ENCODE measurements around the gene PLXNA4. TPM values are rescaled to one million over a fixed set of nuclear protein-coding genes. Genes with fewer than 3 reads are reported as not detected.

Gene PLXNA4
- total and polyA plus RNA-seq, 9 of the 15 experiments (the other 6 are each of a cell fraction or from before 2014, with no cell fraction given): under 0.01 to 0.09 TPM; not detected in 7

DNA sequence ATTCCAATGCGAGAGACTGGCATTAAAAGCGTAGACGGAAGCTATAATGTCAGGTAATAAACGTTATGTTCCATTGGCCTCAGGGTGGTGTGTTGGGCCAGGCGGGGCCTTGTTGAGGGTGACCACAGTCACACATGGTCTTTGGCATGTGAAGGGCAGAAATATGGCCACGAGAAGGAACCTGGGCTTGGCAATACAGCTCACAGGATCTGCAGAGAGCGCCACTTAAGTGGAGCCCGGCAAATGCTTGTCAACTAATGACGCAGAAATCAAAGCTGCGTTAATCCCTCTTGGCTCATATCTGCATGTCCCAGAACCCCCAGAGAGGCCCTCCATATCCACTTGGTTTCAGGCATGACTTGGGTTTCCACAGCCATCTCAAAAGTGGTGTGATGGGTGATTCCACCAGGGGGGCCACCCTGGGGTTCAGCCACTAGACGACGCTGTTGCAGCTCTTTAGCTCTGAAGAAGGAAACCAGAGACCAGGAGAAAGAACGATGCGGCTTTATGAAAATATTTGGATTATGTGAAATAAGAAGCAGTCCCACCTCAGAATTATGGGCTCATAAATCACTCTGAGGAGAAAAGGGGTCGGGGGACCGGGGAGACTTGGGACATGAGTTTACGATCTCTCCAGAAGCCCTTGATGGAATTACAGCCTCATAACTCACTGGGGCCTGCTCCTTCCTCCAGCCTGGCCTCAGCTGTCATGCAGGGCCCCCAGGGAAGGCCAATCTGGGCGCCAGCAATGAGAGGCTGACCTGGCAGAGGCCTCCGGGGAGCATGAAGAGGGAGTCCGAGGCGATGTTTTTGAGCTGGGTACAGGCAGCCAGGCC, 462.5 kb downstream of the PLXNA4 start (continued):
- TF ChIP-seq GABPA (tag; conservative IDR thresholded peaks at IDR 0.05; ENCODE audit: low read depth) (no peak), SMC3 (conservative IDR thresholded peaks at IDR 0.05; ENCODE audit: insufficient read depth, low read depth, low read length) (0 out of 2 replicates have a peak, but pooled peaks have one; percentile 11), RAD21 (CRISPR knock-in tag; conservative IDR thresholded peaks at IDR 0.05 in 1 of 2, IDR thresholded peaks at IDR 0.05 in 1 of 2) (peak in 1 of 2 experiments; percentile 37; a peak in 3 of 4 replicates), BCOR (IDR thresholded peaks at IDR 0.05) (no peak), ZNF24 (IDR thresholded peaks at IDR 0.05) (no peak)
- TF ChIP-seq, protein P1, sequence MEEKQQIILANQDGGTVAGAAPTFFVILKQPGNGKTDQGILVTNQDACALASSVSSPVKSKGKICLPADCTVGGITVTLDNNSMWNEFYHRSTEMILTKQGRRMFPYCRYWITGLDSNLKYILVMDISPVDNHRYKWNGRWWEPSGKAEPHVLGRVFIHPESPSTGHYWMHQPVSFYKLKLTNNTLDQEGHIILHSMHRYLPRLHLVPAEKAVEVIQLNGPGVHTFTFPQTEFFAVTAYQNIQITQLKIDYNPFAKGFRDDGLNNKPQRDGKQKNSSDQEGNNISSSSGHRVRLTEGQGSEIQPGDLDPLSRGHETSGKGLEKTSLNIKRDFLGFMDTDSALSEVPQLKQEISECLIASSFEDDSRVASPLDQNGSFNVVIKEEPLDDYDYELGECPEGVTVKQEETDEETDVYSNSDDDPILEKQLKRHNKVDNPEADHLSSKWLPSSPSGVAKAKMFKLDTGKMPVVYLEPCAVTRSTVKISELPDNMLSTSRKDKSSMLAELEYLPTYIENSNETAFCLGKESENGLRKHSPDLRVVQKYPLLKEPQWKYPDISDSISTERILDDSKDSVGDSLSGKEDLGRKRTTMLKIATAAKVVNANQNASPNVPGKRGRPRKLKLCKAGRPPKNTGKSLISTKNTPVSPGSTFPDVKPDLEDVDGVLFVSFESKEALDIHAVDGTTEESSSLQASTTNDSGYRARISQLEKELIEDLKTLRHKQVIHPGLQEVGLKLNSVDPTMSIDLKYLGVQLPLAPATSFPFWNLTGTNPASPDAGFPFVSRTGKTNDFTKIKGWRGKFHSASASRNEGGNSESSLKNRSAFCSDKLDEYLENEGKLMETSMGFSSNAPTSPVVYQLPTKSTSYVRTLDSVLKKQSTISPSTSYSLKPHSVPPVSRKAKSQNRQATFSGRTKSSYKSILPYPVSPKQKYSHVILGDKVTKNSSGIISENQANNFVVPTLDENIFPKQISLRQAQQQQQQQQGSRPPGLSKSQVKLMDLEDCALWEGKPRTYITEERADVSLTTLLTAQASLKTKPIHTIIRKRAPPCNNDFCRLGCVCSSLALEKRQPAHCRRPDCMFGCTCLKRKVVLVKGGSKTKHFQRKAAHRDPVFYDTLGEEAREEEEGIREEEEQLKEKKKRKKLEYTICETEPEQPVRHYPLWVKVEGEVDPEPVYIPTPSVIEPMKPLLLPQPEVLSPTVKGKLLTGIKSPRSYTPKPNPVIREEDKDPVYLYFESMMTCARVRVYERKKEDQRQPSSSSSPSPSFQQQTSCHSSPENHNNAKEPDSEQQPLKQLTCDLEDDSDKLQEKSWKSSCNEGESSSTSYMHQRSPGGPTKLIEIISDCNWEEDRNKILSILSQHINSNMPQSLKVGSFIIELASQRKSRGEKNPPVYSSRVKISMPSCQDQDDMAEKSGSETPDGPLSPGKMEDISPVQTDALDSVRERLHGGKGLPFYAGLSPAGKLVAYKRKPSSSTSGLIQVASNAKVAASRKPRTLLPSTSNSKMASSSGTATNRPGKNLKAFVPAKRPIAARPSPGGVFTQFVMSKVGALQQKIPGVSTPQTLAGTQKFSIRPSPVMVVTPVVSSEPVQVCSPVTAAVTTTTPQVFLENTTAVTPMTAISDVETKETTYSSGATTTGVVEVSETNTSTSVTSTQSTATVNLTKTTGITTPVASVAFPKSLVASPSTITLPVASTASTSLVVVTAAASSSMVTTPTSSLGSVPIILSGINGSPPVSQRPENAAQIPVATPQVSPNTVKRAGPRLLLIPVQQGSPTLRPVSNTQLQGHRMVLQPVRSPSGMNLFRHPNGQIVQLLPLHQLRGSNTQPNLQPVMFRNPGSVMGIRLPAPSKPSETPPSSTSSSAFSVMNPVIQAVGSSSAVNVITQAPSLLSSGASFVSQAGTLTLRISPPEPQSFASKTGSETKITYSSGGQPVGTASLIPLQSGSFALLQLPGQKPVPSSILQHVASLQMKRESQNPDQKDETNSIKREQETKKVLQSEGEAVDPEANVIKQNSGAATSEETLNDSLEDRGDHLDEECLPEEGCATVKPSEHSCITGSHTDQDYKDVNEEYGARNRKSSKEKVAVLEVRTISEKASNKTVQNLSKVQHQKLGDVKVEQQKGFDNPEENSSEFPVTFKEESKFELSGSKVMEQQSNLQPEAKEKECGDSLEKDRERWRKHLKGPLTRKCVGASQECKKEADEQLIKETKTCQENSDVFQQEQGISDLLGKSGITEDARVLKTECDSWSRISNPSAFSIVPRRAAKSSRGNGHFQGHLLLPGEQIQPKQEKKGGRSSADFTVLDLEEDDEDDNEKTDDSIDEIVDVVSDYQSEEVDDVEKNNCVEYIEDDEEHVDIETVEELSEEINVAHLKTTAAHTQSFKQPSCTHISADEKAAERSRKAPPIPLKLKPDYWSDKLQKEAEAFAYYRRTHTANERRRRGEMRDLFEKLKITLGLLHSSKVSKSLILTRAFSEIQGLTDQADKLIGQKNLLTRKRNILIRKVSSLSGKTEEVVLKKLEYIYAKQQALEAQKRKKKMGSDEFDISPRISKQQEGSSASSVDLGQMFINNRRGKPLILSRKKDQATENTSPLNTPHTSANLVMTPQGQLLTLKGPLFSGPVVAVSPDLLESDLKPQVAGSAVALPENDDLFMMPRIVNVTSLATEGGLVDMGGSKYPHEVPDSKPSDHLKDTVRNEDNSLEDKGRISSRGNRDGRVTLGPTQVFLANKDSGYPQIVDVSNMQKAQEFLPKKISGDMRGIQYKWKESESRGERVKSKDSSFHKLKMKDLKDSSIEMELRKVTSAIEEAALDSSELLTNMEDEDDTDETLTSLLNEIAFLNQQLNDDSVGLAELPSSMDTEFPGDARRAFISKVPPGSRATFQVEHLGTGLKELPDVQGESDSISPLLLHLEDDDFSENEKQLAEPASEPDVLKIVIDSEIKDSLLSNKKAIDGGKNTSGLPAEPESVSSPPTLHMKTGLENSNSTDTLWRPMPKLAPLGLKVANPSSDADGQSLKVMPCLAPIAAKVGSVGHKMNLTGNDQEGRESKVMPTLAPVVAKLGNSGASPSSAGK (IDR thresholded peaks at IDR 0.05): no peak
